ENCODE results near the gene RAB31.
A peak's percentile ranks its signal among the peaks of the same experiment; 100 is the strongest.
"Not testable (repeated sequence)": the region's sequence is repeated elsewhere in the genome, so short reads cannot be mapped to it uniquely, and the experiment has no call there.

The RAB31 gene

DNA sequence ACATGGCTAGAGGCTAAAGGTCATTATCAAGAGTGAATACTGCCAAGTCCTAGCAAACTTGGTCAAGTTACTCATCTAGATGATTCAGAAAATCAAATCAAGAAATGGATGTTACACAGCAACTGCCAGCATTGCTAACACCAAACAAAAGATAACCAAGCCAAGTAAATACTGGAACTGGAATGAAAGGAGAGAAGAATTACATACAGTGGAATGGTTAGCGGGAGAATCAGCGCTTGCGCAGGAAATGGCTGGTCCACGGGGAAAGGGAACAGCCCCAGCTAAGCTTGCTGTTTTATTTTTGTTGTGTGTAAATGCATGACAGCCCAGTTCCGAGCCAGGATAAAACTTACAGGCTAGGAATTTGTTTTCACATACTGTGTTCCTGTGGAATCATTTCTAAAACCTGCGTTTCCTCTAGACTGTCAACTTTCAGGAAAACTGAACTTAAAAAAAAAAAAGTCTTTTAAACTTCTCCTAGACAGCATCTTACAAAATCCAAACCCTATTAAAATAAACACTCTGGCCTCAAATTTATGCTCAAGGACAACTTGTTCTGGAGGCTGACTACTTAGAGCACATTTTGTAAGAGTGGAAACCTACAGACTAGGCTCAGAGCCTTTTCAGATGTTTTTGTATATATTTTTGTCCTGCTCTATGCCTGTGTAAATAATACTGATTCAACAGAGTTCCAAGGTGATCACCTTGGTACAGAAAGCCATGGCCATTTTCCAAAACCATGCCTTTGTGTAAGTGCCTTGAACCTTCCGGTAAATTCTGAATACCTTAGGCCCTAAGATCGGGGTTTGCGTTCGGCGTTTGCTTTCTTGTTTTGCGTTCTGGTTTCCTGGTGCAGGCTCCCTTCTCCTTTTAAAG lies 146.9 kb downstream of the RAB31 start:
- peak overlapping the region; percentile 95 for H2BK120ac ChIP-seq (ENCODE audit: low read depth, low read length)
- H3K4me3 ChIP-seq (ENCODE audit: insufficient read depth in 1 of 2, low read depth in 1 of 2, low read length in 2 of 2) = no peak overlapping the region
- no peak overlapping the region for H2AK5ac ChIP-seq (ENCODE audit: low read length, severe bottlenecking)
- peak overlapping the region; percentile 57 to 77 for H3K4ac ChIP-seq (ENCODE audit: low read depth in 1 of 2, low read length in 2 of 2)
- WGBS = 63% methylated on average over 12 of the region's 12 CpGs
- no peaks in the 10 kb centered on the region for H3K27me3 ChIP-seq (ENCODE audit: control insufficient read depth in 1 of 2, insufficient read depth in 1 of 2, low read length in 2 of 2)
- peak overlapping the region; percentile 85 to 93 for H2BK12ac ChIP-seq (ENCODE audit: low read length in 2 of 2)
- no peak overlapping the region for H2AFZ ChIP-seq (ENCODE audit: low read depth, low read length)
- H3K18ac ChIP-seq (ENCODE audit: low read depth in 1 of 2, low read length in 2 of 2) = peak overlapping the region; percentile 70 to 86
- DNase-seq = peak; percentile 91
- no peak overlapping the region for H3K23ac ChIP-seq (ENCODE audit: low read length in 2 of 2)
- H4K8ac ChIP-seq (ENCODE audit: low read length) = peak overlapping the region; percentile 82
- no peaks in the 10 kb centered on the region for H3K9me3 ChIP-seq (ENCODE audit: control insufficient read depth, low read length)
- no peak overlapping the region for H2BK5ac ChIP-seq (ENCODE audit: low read depth, low read length, poor library complexity, severe bottlenecking)
- peaks cover 2% of the 10 kb centered on the region for H3K4me1 ChIP-seq (ENCODE audit: control insufficient read depth, insufficient read depth, low read depth, low read length)
- H3K4me2 ChIP-seq (ENCODE audit: low read length, poor library complexity, severe bottlenecking) = no peak overlapping the region
- H3K9ac ChIP-seq (ENCODE audit: low read length) = no peak overlapping the region
- H3K36me3 ChIP-seq (ENCODE audit: control insufficient read depth in 1 of 2, insufficient read depth in 2 of 2, low read depth in 1 of 2, low read length in 2 of 2) = peaks cover 0 to 16% of the 10 kb centered on the region in 2 experiments
- H2BK15ac ChIP-seq (ENCODE audit: low read depth, poor library complexity, severe bottlenecking) = no peak overlapping the region
- no peak overlapping the region for H3K27ac ChIP-seq (ENCODE audit: low read length, poor library complexity, severe bottlenecking)
- H3K14ac ChIP-seq (ENCODE audit: low read length in 2 of 2) = no peak overlapping the region
- no peaks in the 10 kb centered on the region for H3K79me1 ChIP-seq (replicated peaks; ENCODE audit: low read length, poor library complexity, severe bottlenecking)
- peak overlapping the region; percentile 88 for H4K91ac ChIP-seq (ENCODE audit: low read length)

DNA sequence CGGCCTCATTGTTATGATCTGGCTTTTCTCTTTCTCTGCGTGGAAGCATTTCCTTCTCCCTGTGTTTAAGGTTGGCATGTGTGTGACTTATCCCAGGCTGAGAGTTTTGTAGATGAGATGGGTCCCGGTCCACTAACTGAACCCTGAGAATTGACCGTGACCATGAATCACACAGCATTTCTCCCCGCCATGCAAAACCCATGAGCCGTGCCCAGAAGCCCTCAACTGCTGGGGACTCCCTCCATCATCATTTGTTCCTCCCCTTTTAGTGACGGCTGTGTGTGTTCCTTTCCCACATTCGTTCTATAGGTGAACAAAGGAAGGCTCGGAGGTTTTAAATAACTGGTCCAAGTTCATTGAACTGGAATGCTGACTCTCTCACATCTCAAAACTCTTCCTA lies 147.6 kb downstream of the RAB31 start:
- no peak overlapping the region for H3K27ac ChIP-seq (ENCODE audit: low read length, poor library complexity, severe bottlenecking)

DNA sequence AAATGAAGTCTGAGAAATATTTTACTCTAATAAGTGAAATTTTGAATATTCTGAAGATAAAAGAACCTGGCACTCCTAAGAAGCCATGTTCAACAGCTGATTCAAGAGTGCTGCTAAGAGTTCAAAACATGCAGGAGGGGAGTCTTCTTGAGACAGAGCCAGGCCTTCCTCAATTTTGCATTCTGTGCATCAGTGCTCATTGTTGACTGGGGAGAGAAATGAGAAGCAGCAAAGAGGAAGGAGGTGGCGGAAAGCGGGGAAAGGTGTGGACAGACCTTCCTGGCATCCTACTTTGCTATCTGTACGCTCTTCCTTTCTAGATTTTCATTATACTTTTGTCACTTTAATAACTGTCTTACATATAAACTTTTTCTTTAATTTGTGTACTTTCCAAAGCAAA lies 148.0 kb downstream of the RAB31 start:
- Histone ChIP-seq H2BK15ac (ENCODE audit: low read depth, poor library complexity, severe bottlenecking) (no peak overlapping the region), H2BK120ac (ENCODE audit: low read depth, low read length) (no peak overlapping the region)
- WGBS = no CpG with 5 or more reads among the region's 3 CpGs

More for the DNA sequence above, 147.6 kb downstream of the RAB31 start:
- no peak overlapping the region for H3K14ac ChIP-seq (ENCODE audit: low read length in 2 of 2)
- peaks cover 0 to 23% of the 10 kb centered on the region in 2 experiments for H3K36me3 ChIP-seq (ENCODE audit: control insufficient read depth in 1 of 2, insufficient read depth in 2 of 2, low read depth in 1 of 2, low read length in 2 of 2)
- H2BK120ac ChIP-seq (ENCODE audit: low read depth, low read length) = peak overlapping the region; percentile 95
- H2AFZ ChIP-seq (ENCODE audit: low read depth, low read length) = no peak overlapping the region
- peak; percentile 54 for DNase-seq
- no peak overlapping the region for H2AK5ac ChIP-seq (ENCODE audit: low read length, severe bottlenecking)
- no peak overlapping the region for H3K4me3 ChIP-seq (ENCODE audit: insufficient read depth in 1 of 2, low read depth in 1 of 2, low read length in 2 of 2)
- H3K4me2 ChIP-seq (ENCODE audit: low read length, poor library complexity, severe bottlenecking) = no peak overlapping the region
- no peak overlapping the region for H2BK15ac ChIP-seq (ENCODE audit: low read depth, poor library complexity, severe bottlenecking)
- H3K18ac ChIP-seq (ENCODE audit: low read depth in 1 of 2, low read length in 2 of 2) = peak overlapping the region; percentile 11 to 86
- peak overlapping the region; percentile 96 for H4K91ac ChIP-seq (ENCODE audit: low read length)
- no peak overlapping the region for H3K9ac ChIP-seq (ENCODE audit: low read length)
- H3K79me1 ChIP-seq (replicated peaks; ENCODE audit: low read length, poor library complexity, severe bottlenecking) = no peaks in the 10 kb centered on the region
- WGBS = 78% methylated on average over 7 of the region's 9 CpGs
- H3K27me3 ChIP-seq (ENCODE audit: control insufficient read depth in 1 of 2, insufficient read depth in 1 of 2, low read length in 2 of 2) = no peaks in the 10 kb centered on the region
- H4K8ac ChIP-seq (ENCODE audit: low read length) = peak overlapping the region; percentile 75
- H2BK12ac ChIP-seq (ENCODE audit: low read length in 2 of 2) = peak overlapping the region; percentile 12 to 93
- no peak overlapping the region for H3K23ac ChIP-seq (ENCODE audit: low read length in 2 of 2)
- no peaks in the 10 kb centered on the region for H3K9me3 ChIP-seq (ENCODE audit: control insufficient read depth, low read length)
- H3K4ac ChIP-seq (ENCODE audit: low read depth in 1 of 2, low read length in 2 of 2) = peak overlapping the region; percentile 9 to 77
- H2BK5ac ChIP-seq (ENCODE audit: low read depth, low read length, poor library complexity, severe bottlenecking) = no peak overlapping the region
- H3K4me1 ChIP-seq (ENCODE audit: control insufficient read depth, insufficient read depth, low read depth, low read length) = peaks cover 2% of the 10 kb centered on the region

DNA sequence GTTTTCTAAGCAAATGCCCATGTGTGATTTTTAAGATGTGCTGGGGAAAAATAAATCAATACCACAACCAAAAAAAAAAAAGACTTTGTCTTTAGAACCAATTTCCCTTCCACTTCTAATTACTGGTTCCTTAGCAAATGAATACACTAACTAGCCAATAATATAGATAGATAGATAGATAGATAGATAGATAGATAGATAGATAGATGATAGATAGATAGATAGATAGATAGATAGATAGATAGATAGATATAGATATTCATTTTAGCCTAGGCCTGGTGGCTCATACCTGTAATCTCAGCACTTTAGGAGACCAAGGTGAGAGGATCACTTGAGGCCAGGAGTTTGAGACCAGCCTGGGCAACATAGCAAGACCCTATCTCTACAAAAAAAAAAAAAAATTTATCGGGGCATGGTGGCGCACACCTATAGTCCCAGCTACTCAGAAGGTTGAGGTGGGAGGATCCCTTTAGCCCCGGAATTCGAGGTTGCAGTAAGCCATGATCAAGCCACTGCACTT lies 149.4 kb downstream of the RAB31 start:
- 96% methylated on average over 4 of the region's 4 CpGs for WGBS
- not testable (repeated sequence) for H2BK15ac ChIP-seq (ENCODE audit: low read depth, poor library complexity, severe bottlenecking); H4K8ac ChIP-seq (ENCODE audit: low read length); H3K4ac ChIP-seq (ENCODE audit: low read depth in 1 of 2, low read length in 2 of 2); DNase-seq; H3K27me3 ChIP-seq (ENCODE audit: control insufficient read depth in 1 of 2, insufficient read depth in 1 of 2, low read length in 2 of 2); H3K27ac ChIP-seq (ENCODE audit: low read length, poor library complexity, severe bottlenecking); H2BK120ac ChIP-seq (ENCODE audit: low read depth, low read length); H3K18ac ChIP-seq (ENCODE audit: low read depth in 1 of 2, low read length in 2 of 2); H3K9me3 ChIP-seq (ENCODE audit: control insufficient read depth, low read length); H2AK5ac ChIP-seq (ENCODE audit: low read length, severe bottlenecking); H3K4me1 ChIP-seq (ENCODE audit: control insufficient read depth, insufficient read depth, low read depth, low read length); H3K4me2 ChIP-seq (ENCODE audit: low read length, poor library complexity, severe bottlenecking); H3K4me3 ChIP-seq (ENCODE audit: insufficient read depth in 1 of 2, low read depth in 1 of 2, low read length in 2 of 2); H4K91ac ChIP-seq (ENCODE audit: low read length); H2BK5ac ChIP-seq (ENCODE audit: low read depth, low read length, poor library complexity, severe bottlenecking); H3K79me1 ChIP-seq (replicated peaks; ENCODE audit: low read length, poor library complexity, severe bottlenecking); H3K23ac ChIP-seq (ENCODE audit: low read length in 2 of 2); H2AFZ ChIP-seq (ENCODE audit: low read depth, low read length); H2BK12ac ChIP-seq (ENCODE audit: low read length in 2 of 2); H3K14ac ChIP-seq (ENCODE audit: low read length in 2 of 2); H3K9ac ChIP-seq (ENCODE audit: low read length)
- peaks cover 0 to 40% of the 10 kb centered on the region in 2 experiments for H3K36me3 ChIP-seq (ENCODE audit: control insufficient read depth in 1 of 2, insufficient read depth in 2 of 2, low read depth in 1 of 2, low read length in 2 of 2)

More for the DNA sequence above, 148.0 kb downstream of the RAB31 start:
- Histone ChIP-seq H3K18ac (ENCODE audit: low read depth in 1 of 2, low read length in 2 of 2) (peak overlapping the region in 1 of 2 experiments; percentile 77), H3K79me1 (replicated peaks; ENCODE audit: low read length, poor library complexity, severe bottlenecking) (no peaks in the 10 kb centered on the region), H3K4me2 (ENCODE audit: low read length, poor library complexity, severe bottlenecking) (no peak overlapping the region), H3K4ac (ENCODE audit: low read depth in 1 of 2, low read length in 2 of 2) (peak overlapping the region in 1 of 2 experiments; percentile 69), H2BK5ac (ENCODE audit: low read depth, low read length, poor library complexity, severe bottlenecking) (no peak overlapping the region), H2BK12ac (ENCODE audit: low read length in 2 of 2) (peak overlapping the region in 1 of 2 experiments; percentile 83), H4K91ac (ENCODE audit: low read length) (no peak overlapping the region), H3K36me3 (ENCODE audit: control insufficient read depth in 1 of 2, insufficient read depth in 2 of 2, low read depth in 1 of 2, low read length in 2 of 2) (peaks cover 0 to 27% of the 10 kb centered on the region in 2 experiments), H3K27ac (ENCODE audit: low read length, poor library complexity, severe bottlenecking) (no peak overlapping the region), H3K27me3 (ENCODE audit: control insufficient read depth in 1 of 2, insufficient read depth in 1 of 2, low read length in 2 of 2) (no peaks in the 10 kb centered on the region), H4K8ac (ENCODE audit: low read length) (no peak overlapping the region), H3K14ac (ENCODE audit: low read length in 2 of 2) (peak overlapping the region in 1 of 2 experiments; percentile 66), H3K4me1 (ENCODE audit: control insufficient read depth, insufficient read depth, low read depth, low read length) (peaks cover 2% of the 10 kb centered on the region), H2AFZ (ENCODE audit: low read depth, low read length) (no peak overlapping the region), H3K23ac (ENCODE audit: low read length in 2 of 2) (peak overlapping the region in 1 of 2 experiments; percentile 83), H3K9me3 (ENCODE audit: control insufficient read depth, low read length) (no peaks in the 10 kb centered on the region), H3K9ac (ENCODE audit: low read length) (no peak overlapping the region), H3K4me3 (ENCODE audit: insufficient read depth in 1 of 2, low read depth in 1 of 2, low read length in 2 of 2) (no peak overlapping the region), H2AK5ac (ENCODE audit: low read length, severe bottlenecking) (no peak overlapping the region)
- DNase-seq = no peak

Data from mesenchymal stem cell (in vitro differentiated cells and primary cell).